GM12874 (cell line): ENCODE measurements around the gene SELENOO.

Source experiments
- CTCF ChIP-seq: IDR thresholded peaks from 2 replicates; pipeline ENCODE4 v1.5.1; 2011; ENCODE audit warnings: low read depth, mild to moderate bottlenecking, control low read depth, low read length, moderate library complexity; ENCODE audit not compliant: insufficient read depth

SELENOO gene

GRCh38 chr22:50161508-50162390 is 39.1 kb upstream of the SELENOO start:
- TF ChIP-seq CTCF, result no peak

- no peak for TF ChIP-seq CTCF
These were observed 38.3 kb upstream of the SELENOO start for GRCh38 chr22:50162391-50162956.

GRCh38 chr22:50165436-50166123 is 35.2 kb upstream of the SELENOO start:
- TF ChIP-seq CTCF, result no peak

GRCh38 chr22:50167689-50168489 is 32.9 kb upstream of the SELENOO start:
- TF ChIP-seq CTCF, result no peak

- no peak for TF ChIP-seq CTCF
These were observed 31.5 kb upstream of the SELENOO start for GRCh38 chr22:50169181-50169759.

- TF ChIP-seq CTCF, result 0 out of 2 replicates have a peak, but pooled peaks have one; percentile 1
These were observed 31.0 kb upstream of the SELENOO start for GRCh38 chr22:50169774-50170341.
